GM19328 (cell line): ENCODE measurements around the gene SYT15B.
"Not testable (repeated sequence)": the region's sequence is repeated elsewhere in the genome, so short reads cannot be mapped to it uniquely, and the experiment has no call there.

ENCODE experiments used
- ATAC-seq: cut with Tn5 transposase; IDR thresholded peaks from one replicate; pipeline ENCODE4 v1.9.1; 2021; ENCODE audit warnings: mild to moderate bottlenecking, moderate library complexity; ENCODE audit not compliant: unreplicated experiment

Gene SYT15B

GRCh38 chr10:47730911-47731310 lies 32.5 kb downstream of the SYT15B start:
- ATAC-seq: not testable (repeated sequence)

GRCh38 chr10:47725740-47726139 lies 37.7 kb downstream of the SYT15B start:
- ATAC-seq: not testable (repeated sequence)

- not testable (repeated sequence) for ATAC-seq
Measured at GRCh38 chr10:47725047-47725446, 38.3 kb downstream of the SYT15B start.

- ATAC-seq: not testable (repeated sequence)
Measured at GRCh38 chr10:47724119-47724518, 39.3 kb downstream of the SYT15B start.

GRCh38 chr10:47723362-47723761 lies 40.0 kb downstream of the SYT15B start:
- ATAC-seq: not testable (repeated sequence)

- ATAC-seq: not testable (repeated sequence)
Measured at GRCh38 chr10:47717011-47717769, 46.2 kb downstream of the SYT15B start.
